Tibial nerve (tissue), 3 donors: Measurements from ENCODE around the gene FOXF2.

Experiments used
- CTCF ChIP-seq, 5 experiments: fragments of 200-600 bp in 3 of 5; fragments of 450-650 bp in 2 of 5; sonication (generic) in 3 of 5; IDR thresholded peaks; one replicate each; pipeline ENCODE4 v1.5.1; 2016 to 2019; ENCODE audit warnings: antibody characterized with exemption in 5 of 5, mild to moderate bottlenecking in 3 of 5, moderate library complexity in 2 of 5
- POLR2A ChIP-seq, 2 donors: fragments of 450-650 bp; IDR thresholded peaks; one replicate each; pipeline ENCODE4 v1.6.1; 2017; ENCODE audit warnings: antibody characterized with exemption in 2 of 2, mild to moderate bottlenecking in 2 of 2, moderate library complexity in 2 of 2

DNA sequence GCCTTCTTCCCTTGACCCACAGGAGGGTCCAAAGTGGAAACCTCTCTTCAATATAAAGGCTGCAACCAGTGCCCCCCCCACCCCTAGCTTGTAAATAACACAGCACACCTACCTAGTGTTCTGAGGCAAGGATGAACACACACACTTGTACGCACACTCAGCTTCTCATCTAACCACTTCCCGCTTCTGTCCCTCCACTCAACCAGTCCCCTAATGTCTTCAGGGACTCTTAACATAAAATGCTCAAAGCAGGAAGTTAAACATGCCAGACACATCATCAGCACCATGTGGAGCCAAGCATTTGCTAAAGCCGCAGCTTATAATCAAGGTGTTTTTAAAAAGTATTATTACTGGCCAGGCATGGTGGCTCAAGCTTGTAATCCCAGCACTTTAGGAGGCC is 42.2 kb upstream of the FOXF2 start:
- TF ChIP-seq CTCF (IDR thresholded peaks at IDR 0.05) (no peak), POLR2A (IDR thresholded peaks at IDR 0.05) (no peak)
